Testis (tissue), 3 donors: ENCODE measurements around the gene HYLS1. TPM values are rescaled to one million over a fixed set of nuclear protein-coding genes. Genes with fewer than 3 reads are reported as not detected.

Experiments used
- DNase-seq: peaks from one replicate; pipeline ENCODE4 v3.0.0-alpha.2; 2019
- H3K27ac ChIP-seq, 2 donors: fragments of 200-600 bp; sonication (generic); one replicate each; pipeline ENCODE4 v1.5.1; 2019
- H3K27me3 ChIP-seq: fragments of 200-600 bp; sonication (generic); one replicate; pipeline ENCODE4 v1.5.1; 2019
- H3K36me3 ChIP-seq: fragments of 200-600 bp; sonication (generic); one replicate; pipeline ENCODE4 v1.5.1; 2017; ENCODE audit warnings: low read depth; ENCODE audit errors: missing control alignments
- H3K4me1 ChIP-seq: fragments of 200-600 bp; sonication (generic); one replicate; pipeline ENCODE4 v1.5.1; 2019
- H3K4me3 ChIP-seq, 2 donors: fragments of 200-600 bp; sonication (generic); one replicate each; pipeline ENCODE4 v1.5.1; 2017 to 2019
- H3K9me3 ChIP-seq: fragments of 200-600 bp; sonication (generic); one replicate; pipeline ENCODE4 v1.5.1; 2017
- CTCF ChIP-seq, 3 experiments: fragments of 450-650 bp in 2 of 3; fragments of 200-600 bp in 1 of 3; sonication (generic) in 1 of 3; IDR thresholded peaks; one replicate each; pipeline ENCODE4 v1.5.1; 2016 to 2019; ENCODE audit warnings: antibody characterized with exemption in 3 of 3, mild to moderate bottlenecking in 2 of 3, moderate library complexity in 1 of 3
- POLR2A ChIP-seq: fragments of 450-650 bp; IDR thresholded peaks from one replicate; pipeline ENCODE4 v1.6.1; 2017; ENCODE audit warnings: antibody characterized with exemption, mild to moderate bottlenecking, moderate library complexity
- WGBS, 2 donors: methylation state at CpG; one replicate each; pipeline ENCODE4 v1.1.5; 2018; 5-methylcytosine and 5-hydroxymethylcytosine counted together
- intact Hi-C: fragments of 100-400 bp; cut with DNase I; formaldehyde crosslinking; loops from one replicate; pipeline ENCODE4 v1.15.1; 2023; ENCODE audit warnings: low total_unique reads
- polyA plus RNA-seq: library from polyadenylated mRNA; stranded (reverse); fragments of 350-450 nt; fragmentation: Illumina TruSeq; extraction: RNeasy Lipid Tissue Mini Kit (QIAGEN cat#74804); gene quantifications from one replicate; pipeline ENCODE4 v1.2.3, GENCODE V29; 2014; ENCODE audit warnings: low read depth, low replicate concordance; ENCODE audit not compliant: insufficient read depth
- total RNA-seq, 2 donors: library from RNA; depleted of rRNA; stranded (reverse); fragments of >200 nt; gene quantifications; one replicate each; pipeline ENCODE4 v1.2.3, GENCODE V29; 2016

Gene HYLS1
- total and polyA plus RNA-seq, 3 donors from 2014 or later: 14.7 to 34.2 (median 26.1) TPM

- 86 to 92% methylated on average over 12 of the region's 12 CpGs for WGBS, 2 donors
- H3K27ac ChIP-seq: no peak overlapping the region
- DNase-seq: no peak
These were observed 29.3 kb downstream of the HYLS1 start for GRCh38 chr11:125916683-125917347.

GRCh38 chr11:125918140-125918840, 30.8 kb downstream of the HYLS1 start:
- TF ChIP-seq CTCF (IDR thresholded peaks at IDR 0.05): no peak
- TF ChIP-seq POLR2A: no peak
- no peaks in the 10 kb centered on the region for H3K36me3 ChIP-seq
- intact Hi-C loops: no loop called here
- 85 to 89% methylated on average over 13 of the region's 13 CpGs for WGBS, 2 donors
- no peak overlapping the region for H3K27ac ChIP-seq
- H3K4me1 ChIP-seq: no peaks in the 10 kb centered on the region
- no peaks in the 10 kb centered on the region for H3K27me3 ChIP-seq
- H3K4me3 ChIP-seq: no peak overlapping the region
- no peak for DNase-seq
- no peaks in the 10 kb centered on the region for H3K9me3 ChIP-seq

More at GRCh38 chr11:125916683-125917347, 29.3 kb downstream of the HYLS1 start:
- Histone ChIP-seq H3K9me3 (no peaks in the 10 kb centered on the region), H3K27me3 (no peaks in the 10 kb centered on the region), H3K36me3 (no peaks in the 10 kb centered on the region), H3K4me1 (no peaks in the 10 kb centered on the region), H3K4me3 (no peak overlapping the region)
- TF ChIP-seq CTCF (IDR thresholded peaks at IDR 0.05): no peak
- no peak for TF ChIP-seq POLR2A
- intact Hi-C loops: no loop called here

- no peak overlapping the region for H3K27ac ChIP-seq
- no peaks in the 10 kb centered on the region for H3K36me3 ChIP-seq
- no peaks in the 10 kb centered on the region for H3K4me1 ChIP-seq
- no peaks in the 10 kb centered on the region for H3K9me3 ChIP-seq
- H3K27me3 ChIP-seq: no peaks in the 10 kb centered on the region
- H3K4me3 ChIP-seq: no peak overlapping the region
- TF ChIP-seq CTCF (IDR thresholded peaks at IDR 0.05) (no peak), POLR2A (no peak)
- intact Hi-C loops: loop anchor here (5.0 kb wide), 1 partner anchor 271 kb away; no protein-coding TSS in a partner anchor
- WGBS, 2 donors: 82% methylated on average over 9 of the region's 9 CpGs
- no peak for DNase-seq
These were observed 33.6 kb downstream of the HYLS1 start for GRCh38 chr11:125921042-125921441.

GRCh38 chr11:125922156-125922555, 34.7 kb downstream of the HYLS1 start:
- Histone ChIP-seq H3K36me3 (no peaks in the 10 kb centered on the region), H3K27me3 (no peaks in the 10 kb centered on the region), H3K9me3 (no peaks in the 10 kb centered on the region), H3K27ac (no peak overlapping the region), H3K4me3 (no peak overlapping the region), H3K4me1 (no peaks in the 10 kb centered on the region)
- DNase-seq: no peak
- TF ChIP-seq POLR2A: no peak
- TF ChIP-seq CTCF (IDR thresholded peaks at IDR 0.05): no peak
- WGBS, 2 donors: 89 to 91% methylated on average over 3 of the region's 3 CpGs
- intact Hi-C loops: loop anchor here (5.0 kb wide), 1 partner anchor 270 kb away; no protein-coding TSS in a partner anchor
